Stimulated activated CD4-positive, alpha-beta T cell treated with anti-CD3 and anti-CD28 coated beads, Interleukin-4, amount 100 ng/mL, for 24 hours (primary cell): ENCODE data around the gene TFE3.

Experiments used
- DNase-seq: peaks from one replicate; pipeline ENCODE4 v3.0.0-alpha.2; 2020

TFE3 gene

DNA sequence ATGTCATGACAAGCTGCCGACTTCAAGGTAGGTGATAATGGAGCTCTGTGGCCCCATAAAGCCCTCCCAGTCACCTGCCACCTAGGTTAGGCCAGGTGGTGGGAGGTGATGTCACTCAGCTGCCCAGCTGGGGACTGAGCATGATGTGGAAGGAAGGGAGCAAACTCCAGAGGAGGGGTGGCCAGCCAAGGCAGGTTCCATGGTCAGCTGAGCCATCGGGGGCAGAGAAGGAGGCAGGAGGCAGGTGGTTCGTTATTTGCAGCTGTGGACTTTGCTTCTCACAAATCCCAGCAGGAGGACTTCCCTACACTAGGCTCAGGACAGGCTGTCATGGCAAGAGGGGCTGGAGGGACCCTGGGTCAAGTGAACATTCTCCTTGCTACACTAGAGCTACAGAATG is 17.8 kb upstream of the TFE3 start:
- no peak for DNase-seq

DNA sequence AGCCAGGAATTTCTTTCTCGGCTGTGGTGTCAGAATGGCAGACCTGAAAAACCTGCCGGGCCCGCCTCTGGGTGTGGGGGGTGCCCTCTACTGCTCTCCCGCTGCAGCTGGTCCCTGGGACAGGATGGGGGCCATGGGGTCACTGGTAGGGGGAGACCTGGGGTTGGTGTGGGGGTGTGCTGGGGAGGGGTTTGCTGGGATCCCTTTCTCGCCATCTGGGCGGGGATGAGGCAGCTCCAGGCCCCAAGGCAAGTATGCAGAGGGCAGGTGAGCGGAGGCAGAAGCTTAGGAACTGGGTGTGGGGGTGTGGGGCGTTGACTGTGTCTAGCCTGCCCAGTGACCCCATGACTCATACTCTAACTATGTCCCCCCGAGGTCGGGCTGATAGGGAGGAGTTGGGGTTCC is 16.5 kb upstream of the TFE3 start:
- no peak for DNase-seq

GRCh38 chrX:49059201-49059600 is 16.0 kb upstream of the TFE3 start:
- no peak for DNase-seq

GRCh38 chrX:49058794-49059193 is 15.6 kb upstream of the TFE3 start, which contains the start of gene CCDC120:
TSS of gene CCDC120 (plus strand) at chrX:49058999. CDS start at chrX:49062042, 3,043 bp downstream.
- no peak for DNase-seq

- DNase-seq = no peak
Measured at GRCh38 chrX:49054073-49054762, 11.1 kb upstream of the TFE3 start.

- peak; percentile 63 for DNase-seq
Measured at GRCh38 chrX:49053223-49054072, 10.3 kb upstream of the TFE3 start.

DNA sequence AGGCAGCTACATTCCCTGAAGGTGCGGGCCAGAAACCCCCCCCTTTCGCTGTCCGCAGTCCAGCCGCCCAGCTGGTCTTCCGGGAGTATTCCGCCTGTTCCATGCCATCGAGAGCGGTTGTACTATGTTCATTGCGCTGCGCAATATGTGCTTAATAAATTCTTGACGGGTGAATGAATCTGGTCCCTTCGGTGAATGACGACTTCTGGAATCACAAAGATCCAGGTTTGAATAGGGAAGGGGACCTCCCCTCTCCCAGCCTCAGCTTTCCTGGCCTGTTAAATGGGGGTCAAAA is 777 bp upstream of the TFE3 start:
- DNase-seq = no peak

GRCh38 chrX:49042581-49043219 is 457 bp downstream of the TFE3 start:
- DNase-seq = no peak

- peak; percentile 7 for DNase-seq
Measured at GRCh38 chrX:49041744-49042580, 1.2 kb downstream of the TFE3 start.

GRCh38 chrX:49040376-49040955 is 2.7 kb downstream of the TFE3 start:
- DNase-seq = no peak

- DNase-seq = peak; percentile 42
Measured at GRCh38 chrX:49039598-49040375, 3.4 kb downstream of the TFE3 start.

DNA sequence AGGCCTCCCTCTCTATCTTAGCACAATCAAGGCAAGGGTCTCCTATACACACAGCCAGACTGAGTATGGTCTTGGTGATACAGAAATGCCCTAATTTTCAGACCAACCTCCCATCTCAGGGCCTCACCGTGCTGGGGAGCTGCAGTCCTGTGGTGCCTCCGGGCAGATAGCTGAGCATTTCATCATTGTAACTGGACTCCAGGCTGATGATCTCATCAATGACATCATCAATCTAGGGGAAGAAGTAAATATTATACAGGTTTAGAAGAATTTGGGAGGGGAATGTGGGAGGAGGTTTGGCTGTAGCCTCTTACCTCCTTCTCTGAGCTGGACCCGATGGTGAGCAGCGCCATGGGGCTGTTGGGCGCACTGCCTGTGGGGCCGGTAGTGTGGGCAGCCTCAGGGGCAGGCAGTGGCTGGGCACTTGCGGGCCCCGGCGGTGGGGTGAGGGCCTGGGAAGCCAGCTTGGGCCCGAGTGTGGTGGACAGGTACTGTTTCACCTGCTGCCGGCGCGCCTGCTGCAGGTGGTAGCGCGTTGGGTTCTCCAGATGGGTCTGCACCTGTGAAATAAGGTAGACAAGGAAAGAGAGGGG is 5.2 kb downstream of the TFE3 start:
- DNase-seq = no peak

DNA sequence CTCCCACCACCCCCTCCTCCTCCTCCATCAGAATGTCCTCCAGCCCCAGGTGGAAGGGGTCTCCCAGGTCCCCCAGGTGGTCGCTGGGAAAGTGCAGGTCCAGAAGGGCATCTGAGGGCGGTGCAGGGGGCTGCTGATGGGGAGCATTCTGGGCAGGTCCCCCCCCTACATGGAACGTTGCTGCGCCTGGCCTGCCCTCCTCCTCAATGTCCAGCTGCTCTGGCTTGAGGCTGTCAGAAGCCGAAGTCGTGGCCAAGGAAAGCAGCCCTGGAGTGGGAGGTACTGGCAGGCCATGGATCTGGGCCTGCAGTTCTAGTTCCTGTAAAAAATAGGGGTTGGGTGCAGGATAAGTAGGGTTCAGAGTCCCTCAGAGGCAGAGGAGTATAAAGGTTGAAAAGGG is 12.9 kb downstream of the TFE3 start:
- no peak for DNase-seq

DNA sequence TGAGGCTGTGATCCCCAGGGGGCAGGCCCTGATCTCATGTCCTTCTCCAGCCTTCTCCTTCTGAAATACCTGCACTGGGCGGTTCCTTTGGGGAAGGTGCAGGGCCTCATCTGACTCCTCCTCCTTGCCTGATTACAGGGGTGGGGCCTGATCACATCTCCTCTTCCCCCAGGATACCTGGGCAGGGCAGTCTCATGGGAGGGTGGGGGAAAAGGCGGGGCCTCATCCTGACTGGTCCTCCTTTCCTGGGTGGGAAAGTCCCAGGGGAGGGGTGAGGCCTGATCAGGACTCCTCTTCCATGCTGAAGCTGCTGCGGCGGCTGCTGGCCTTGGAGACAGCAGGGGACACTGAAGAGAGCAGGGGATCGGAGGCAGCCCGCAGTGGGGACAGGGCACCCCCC is 13.3 kb downstream of the TFE3 start:
- DNase-seq = no peak

DNA sequence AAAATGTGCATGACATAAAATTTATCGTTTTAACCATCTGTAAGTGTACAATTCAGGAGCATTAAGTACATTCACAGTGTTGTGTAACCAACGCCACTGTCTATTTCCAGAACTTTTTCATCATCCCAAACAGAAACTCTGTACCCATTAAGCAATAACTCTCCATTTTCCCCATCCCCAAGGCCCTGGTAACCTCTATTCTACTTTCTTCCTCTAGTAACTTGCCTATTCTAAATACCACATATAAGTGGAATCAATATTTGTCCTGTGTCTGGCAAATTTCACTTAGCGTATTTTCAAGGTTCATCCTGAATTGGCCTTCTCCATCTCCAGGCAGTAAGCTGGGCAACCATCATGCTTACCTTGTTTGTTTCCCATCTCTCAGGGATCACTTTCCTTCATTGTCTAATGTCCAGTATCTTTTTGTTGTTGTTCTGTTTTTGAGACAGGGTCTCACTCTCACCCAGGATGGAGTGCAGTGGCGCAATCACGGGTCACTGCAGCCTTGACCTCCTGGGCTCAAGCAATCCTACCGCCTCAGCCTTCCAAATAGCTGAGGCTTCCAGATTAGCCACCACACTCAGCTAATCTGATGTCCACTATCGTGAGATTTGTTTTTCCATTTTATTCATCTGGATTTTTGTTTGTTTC is 23.4 kb downstream of the TFE3 start:
- DNase-seq = no peak

GRCh38 chrX:49019050-49019449 is 24.1 kb downstream of the TFE3 start:
- DNase-seq = no peak

- DNase-seq = no peak
Measured at GRCh38 chrX:49003696-49004095, 39.5 kb downstream of the TFE3 start.

DNA sequence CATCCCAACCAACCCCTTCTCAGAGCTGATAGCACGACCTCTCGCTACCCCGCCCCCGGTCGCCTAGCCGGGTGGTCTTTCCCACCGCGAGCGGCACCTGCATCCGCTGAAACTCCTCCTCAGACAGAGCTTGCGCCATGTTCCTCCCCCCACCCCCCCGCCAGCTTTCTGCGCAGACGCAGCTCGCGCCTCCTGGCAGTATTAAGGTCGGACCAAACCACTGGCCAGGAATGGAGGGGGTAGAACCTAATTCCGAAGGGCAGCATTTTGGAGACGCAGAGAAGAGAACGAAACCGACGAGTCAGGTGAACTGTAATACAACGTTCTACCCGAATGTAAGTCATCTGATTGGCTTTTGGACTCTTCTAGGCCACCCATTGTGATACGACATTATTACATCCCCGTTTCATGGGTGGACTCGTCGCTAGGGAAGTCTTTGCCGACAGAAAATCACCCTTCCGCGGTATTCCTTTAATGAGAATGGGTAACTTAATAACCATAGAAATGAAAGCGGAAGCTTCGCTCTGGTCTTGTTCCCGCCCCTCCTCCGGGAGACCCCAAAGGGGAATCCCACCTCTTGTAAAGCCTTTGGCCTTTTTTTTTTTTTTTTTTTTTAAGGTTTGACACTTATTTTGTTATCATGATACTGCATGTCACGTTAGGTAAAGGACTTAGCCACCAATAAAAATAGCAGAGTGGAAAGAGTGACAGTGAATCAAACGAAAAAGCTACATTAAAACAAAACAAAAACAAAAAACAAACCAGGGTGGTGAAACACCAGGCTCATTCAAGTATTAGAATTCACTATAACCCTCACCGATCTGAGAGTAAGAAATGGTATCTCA is 40.8 kb downstream of the TFE3 start, which contains the start of gene GRIPAP1:
TSS of gene GRIPAP1 (minus strand) at position 174 of the 845 bp plus-strand sequence. CDS start at position 139, 35 bp downstream.
- DNase-seq = peak; percentile 79

GRCh38 chrX:49001521-49002090 is 41.6 kb downstream of the TFE3 start:
- peak; percentile 45 for DNase-seq
